DND-41 (cell line): ENCODE results near the gene BCAP29.

ENCODE experiments used
- ATAC-seq: fragments of 200-7000 bp; cut with Tn5 transposase; 3 replicates; pipeline ENCODE4 v1.9.1; 2021; ENCODE audit warnings: low read depth; ENCODE audit not compliant: insufficient read depth
- DNase-seq: peaks from one replicate; pipeline ENCODE4 v3.0.0-alpha.2; 2020
- H2AFZ ChIP-seq: 2 replicates; pipeline ENCODE4 v1.6.0; 2012; ENCODE audit warnings: low read depth, low read length
- H3K27ac ChIP-seq: 2 replicates; pipeline ENCODE4 v1.5.1; 2012; ENCODE audit warnings: low read length, inconsistent platforms
- H3K27me3 ChIP-seq: fragments of 200-600 bp; sonication (generic); 2 replicates; pipeline ENCODE4 v1.6.0; 2012; ENCODE audit warnings: low read length, mild to moderate bottlenecking, inconsistent platforms; ENCODE audit not compliant: insufficient read depth, poor library complexity
- H3K36me3 ChIP-seq: 2 replicates; pipeline ENCODE4 v1.5.1; 2012; ENCODE audit warnings: low read length, inconsistent platforms; ENCODE audit not compliant: insufficient read depth
- H3K4me1 ChIP-seq: 2 replicates; pipeline ENCODE4 v1.5.1; 2012; ENCODE audit warnings: mild to moderate bottlenecking, low read length; ENCODE audit not compliant: insufficient read depth
- H3K4me2 ChIP-seq: 2 replicates; pipeline ENCODE4 v1.6.0; 2012; ENCODE audit warnings: mild to moderate bottlenecking, moderate library complexity, low read length, inconsistent platforms; ENCODE audit not compliant: insufficient read depth
- H3K4me3 ChIP-seq, 2 experiments: fragments of 200-600 bp in 1 of 2; shearing (Covaris generic) in 1 of 2; 2 replicates each; pipeline ENCODE4 v1.5.1; 2012 to 2016; ENCODE audit warnings: inconsistent platforms in 2 of 2, low read length in 2 of 2, mild to moderate bottlenecking in 2 of 2, low read depth in 1 of 2, moderate library complexity in 1 of 2
- H3K79me2 ChIP-seq: 2 replicates; pipeline ENCODE4 v1.6.0; 2012; ENCODE audit warnings: low read length, inconsistent platforms; ENCODE audit not compliant: insufficient read depth
- H3K9ac ChIP-seq: 2 replicates; pipeline ENCODE4 v1.6.0; 2012; ENCODE audit warnings: low read depth, mild to moderate bottlenecking, inconsistent platforms, low read length, moderate library complexity
- H3K9me3 ChIP-seq: 2 replicates; pipeline ENCODE4 v1.5.1; 2012; ENCODE audit warnings: low read length, moderate library complexity, mild to moderate bottlenecking, inconsistent platforms; ENCODE audit not compliant: insufficient read depth, severe bottlenecking
- H4K20me1 ChIP-seq: 2 replicates; pipeline ENCODE4 v1.6.0; 2012; ENCODE audit warnings: low read length; ENCODE audit not compliant: insufficient read depth
- CTCF ChIP-seq: IDR thresholded peaks from 2 replicates; pipeline ENCODE4 v1.5.1; 2012; ENCODE audit warnings: borderline replicate concordance, low read length, moderate library complexity, mild to moderate bottlenecking; ENCODE audit not compliant: poor library complexity, severe bottlenecking; ENCODE audit errors: extremely low read depth
- EZH2 ChIP-seq: IDR thresholded peaks from 3 replicates; pipeline ENCODE4 v1.6.1; 2012; ENCODE audit warnings: borderline replicate concordance, low read depth, mild to moderate bottlenecking, moderate library complexity, low read length, inconsistent platforms; ENCODE audit not compliant: severe bottlenecking

The BCAP29 gene

DNA sequence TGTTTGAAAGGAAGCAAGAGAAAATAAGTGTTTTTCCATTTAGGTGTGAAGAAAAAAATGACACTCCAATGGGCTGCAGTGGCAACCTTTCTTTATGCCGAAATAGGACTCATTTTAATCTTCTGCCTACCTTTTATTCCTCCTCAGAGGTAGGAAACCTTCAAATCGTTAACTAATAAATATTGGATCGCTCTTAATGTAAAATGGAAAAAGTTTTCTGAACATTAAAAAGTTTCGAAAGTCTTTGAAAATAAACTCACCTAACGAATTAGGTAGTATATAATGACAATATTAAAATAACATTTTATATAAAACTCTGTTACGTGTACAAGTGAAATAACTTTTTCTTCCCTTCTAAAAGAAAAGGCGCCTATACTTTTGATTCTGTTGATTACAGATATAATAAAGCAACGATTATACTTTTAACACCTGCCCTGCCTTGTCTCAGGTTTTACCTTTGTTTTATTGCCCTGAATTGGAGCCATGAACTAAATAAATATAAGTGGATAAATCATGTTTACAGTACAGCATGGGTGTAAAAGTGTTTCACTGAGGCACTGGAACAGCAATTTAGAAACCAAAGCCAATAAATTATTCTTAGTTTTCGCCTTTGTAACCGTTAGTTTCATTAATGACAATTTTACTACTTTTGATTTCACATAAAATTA, 804 bp downstream of the BCAP29 start:
- Histone ChIP-seq H3K4me3 (peak overlapping the region; percentile 85 to 91), H3K4me1 (peaks cover 36% of the 10 kb centered on the region), H3K4me2 (peak overlapping the region; percentile 80), H2AFZ (peak overlapping the region; percentile 97), H3K9ac (peak overlapping the region; percentile 92), H3K27ac (peak overlapping the region; percentile 76), H3K9me3 (no peaks in the 10 kb centered on the region), H3K27me3 (no peaks in the 10 kb centered on the region), H3K36me3 (peaks cover 28% of the 10 kb centered on the region), H3K79me2 (peaks cover 31% of the 10 kb centered on the region), H4K20me1 (no peaks in the 10 kb centered on the region)
- ATAC-seq (no peak), DNase-seq (no peak)
- TF ChIP-seq EZH2 (no peak), CTCF (no peak)

GRCh38 chr7:107581387-107582013, 1.5 kb downstream of the BCAP29 start:
- Histone ChIP-seq H3K4me2 (peak overlapping the region; percentile 80), H3K27ac (no peak overlapping the region), H4K20me1 (no peaks in the 10 kb centered on the region), H3K9me3 (no peaks in the 10 kb centered on the region), H3K36me3 (peaks cover 32% of the 10 kb centered on the region), H3K4me3 (peak overlapping the region; percentile 85 to 91; a peak in 2 of 4 replicates), H3K27me3 (no peaks in the 10 kb centered on the region), H3K4me1 (peaks cover 36% of the 10 kb centered on the region), H3K79me2 (peaks cover 31% of the 10 kb centered on the region), H3K9ac (peak overlapping the region; percentile 92; the same call in 1 of the 2 replicates), H2AFZ (peak overlapping the region; percentile 41; the same call in 1 of the 2 replicates)
- DNase-seq (no peak), ATAC-seq (no peak)
- no peak for TF ChIP-seq CTCF
- TF ChIP-seq EZH2 = no peak

- H3K9ac ChIP-seq = no peak overlapping the region
- H2AFZ ChIP-seq = no peak overlapping the region
- H3K79me2 ChIP-seq = peaks cover 31% of the 10 kb centered on the region
- no peak for DNase-seq
- ATAC-seq = no peak
- H3K36me3 ChIP-seq = peaks cover 27% of the 10 kb centered on the region
- H3K9me3 ChIP-seq = no peaks in the 10 kb centered on the region
- H3K27ac ChIP-seq = no peak overlapping the region
- TF ChIP-seq CTCF (no peak), EZH2 (no peak)
- H3K4me1 ChIP-seq = peaks cover 36% of the 10 kb centered on the region
- H4K20me1 ChIP-seq = no peaks in the 10 kb centered on the region
- peak overlapping the region; percentile 80; the same call in 1 of the 2 replicates for H3K4me2 ChIP-seq
- no peaks in the 10 kb centered on the region for H3K27me3 ChIP-seq
- H3K4me3 ChIP-seq = no peak overlapping the region; a peak in 1 of 4 replicates
Observed at GRCh38 chr7:107582875-107583274, 2.8 kb downstream of the BCAP29 start.
